Measurements from ENCODE around the gene EML6.

Gene EML6

DNA sequence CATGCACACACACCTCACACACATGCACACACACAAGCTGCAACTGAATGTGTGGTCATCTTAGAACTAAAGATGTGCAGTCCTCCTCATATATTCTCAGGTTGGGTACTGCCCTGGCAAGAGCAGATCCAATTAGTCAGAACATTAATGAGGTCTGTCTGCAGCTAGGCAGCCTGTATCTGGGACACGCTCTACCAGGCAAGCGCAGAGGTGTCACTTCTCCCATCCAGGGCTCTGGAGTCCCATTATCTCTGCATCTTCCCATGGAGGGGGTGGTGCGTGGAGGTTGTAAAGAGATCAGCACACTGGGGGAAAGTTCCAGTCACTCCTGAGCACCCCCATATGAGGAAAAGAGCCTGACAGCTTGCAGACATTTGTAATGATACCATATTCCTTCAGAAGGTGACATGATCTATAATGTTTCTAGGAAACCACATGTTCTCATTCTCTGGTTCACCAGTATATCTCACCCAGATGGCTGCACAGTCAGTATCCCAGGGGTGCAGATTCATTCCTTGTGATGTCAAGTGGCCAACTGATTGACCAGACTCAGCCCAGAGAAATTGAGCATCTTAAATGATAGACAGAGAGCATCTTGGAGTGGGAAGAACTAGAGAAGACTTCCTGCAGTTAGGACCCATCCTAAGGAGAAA, 231.4 kb downstream of the EML6 start:
- Histone ChIP-seq H4K8ac (ENCODE audit: low read depth, low read length) (no peak overlapping the region), H3K56ac (ENCODE audit: low read length) (no peak overlapping the region), H3K23ac (ENCODE audit: low read length) (no peak overlapping the region), H3K4me1 (ENCODE audit: control insufficient read depth, low read depth, low read length) (no peaks in the 10 kb centered on the region), H3K27ac (ENCODE audit: low read depth, low read length) (no peak overlapping the region), H2AK5ac (ENCODE audit: low read length) (no peak overlapping the region), H3K18ac (ENCODE audit: low read length) (no peak overlapping the region), H2BK5ac (ENCODE audit: low read length) (no peak overlapping the region), H3K4me2 (ENCODE audit: low read length) (no peak overlapping the region), H3K4me3 (ENCODE audit: low read length) (no peak overlapping the region), H3K79me1 (ENCODE audit: low read length) (no peaks in the 10 kb centered on the region), H2BK15ac (replicated peaks; ENCODE audit: low read depth) (no peak overlapping the region), H3K27me3 (ENCODE audit: insufficient read depth, low read length, poor library complexity) (no peaks in the 10 kb centered on the region), H4K5ac (ENCODE audit: low read length) (no peak overlapping the region), H3K4ac (ENCODE audit: low read depth, low read length) (no peak overlapping the region), H2BK120ac (ENCODE audit: low read depth, low read length) (no peak overlapping the region), H3K36me3 (ENCODE audit: control insufficient read depth, insufficient read depth, low read length) (no peaks in the 10 kb centered on the region), H3K79me2 (ENCODE audit: control insufficient read depth, insufficient read depth, low read length) (no peaks in the 10 kb centered on the region), H3K9ac (ENCODE audit: low read length) (no peak overlapping the region)
- peak; percentile 26 for DNase-seq
- WGBS (ENCODE audit: extremely low coverage, insufficient coverage, low lambda C conversion rate) = no CpG with 5 or more reads among the region's 3 CpGs

DNA sequence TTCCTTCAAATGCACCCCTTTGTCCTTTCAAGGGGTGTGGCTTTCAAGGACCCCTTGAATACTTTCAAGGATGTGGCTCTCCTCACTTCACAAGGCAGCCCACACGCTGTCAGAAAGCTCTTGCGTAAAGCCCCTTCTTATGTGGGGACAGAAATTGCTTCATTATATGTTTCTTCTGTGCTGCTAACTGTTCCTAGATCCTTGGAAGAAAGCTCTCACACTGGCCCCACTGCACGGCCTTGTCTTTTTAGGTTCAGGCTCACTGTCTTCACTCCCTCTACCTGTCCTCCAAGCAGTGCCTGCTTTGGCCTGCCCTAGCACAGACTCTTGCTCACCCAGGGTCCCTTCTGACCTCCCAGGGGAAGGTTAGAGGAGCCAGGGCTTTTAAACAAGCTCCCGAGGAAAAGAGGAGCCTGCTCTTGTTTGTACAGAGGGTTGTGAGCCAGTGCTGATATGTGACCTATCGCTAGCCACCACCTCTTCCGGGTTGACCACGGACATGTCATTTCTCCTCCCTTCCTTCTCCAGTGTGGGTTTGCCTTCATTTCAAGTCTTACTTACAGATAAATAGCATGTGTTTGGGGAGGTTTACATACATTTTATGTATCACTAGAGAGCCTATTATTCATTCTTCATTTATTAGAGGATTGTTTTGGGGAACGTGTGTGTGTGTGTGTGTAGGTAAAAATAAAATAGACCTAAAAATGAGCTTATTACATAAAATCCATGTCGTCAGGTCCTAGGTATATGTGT, 232.1 kb downstream of the EML6 start:
- H3K4ac ChIP-seq (ENCODE audit: low read depth, low read length) = no peak overlapping the region
- WGBS (ENCODE audit: extremely low coverage, insufficient coverage, low lambda C conversion rate) = no CpG with 5 or more reads among the region's 9 CpGs
- no peak overlapping the region for H4K8ac ChIP-seq (ENCODE audit: low read depth, low read length)
- H3K79me2 ChIP-seq (ENCODE audit: control insufficient read depth, insufficient read depth, low read length) = no peaks in the 10 kb centered on the region
- no peaks in the 10 kb centered on the region for H3K4me1 ChIP-seq (ENCODE audit: control insufficient read depth, low read depth, low read length)
- no peak overlapping the region for H3K9ac ChIP-seq (ENCODE audit: low read length)
- no peak overlapping the region for H3K56ac ChIP-seq (ENCODE audit: low read length)
- no peak for DNase-seq
- no peaks in the 10 kb centered on the region for H3K27me3 ChIP-seq (ENCODE audit: insufficient read depth, low read length, poor library complexity)
- H3K36me3 ChIP-seq (ENCODE audit: control insufficient read depth, insufficient read depth, low read length) = no peaks in the 10 kb centered on the region
- H2BK120ac ChIP-seq (ENCODE audit: low read depth, low read length) = no peak overlapping the region
- H2AK5ac ChIP-seq (ENCODE audit: low read length) = no peak overlapping the region
- no peak overlapping the region for H4K5ac ChIP-seq (ENCODE audit: low read length)
- no peak overlapping the region for H3K4me2 ChIP-seq (ENCODE audit: low read length)
- H2BK15ac ChIP-seq (replicated peaks; ENCODE audit: low read depth) = no peak overlapping the region
- no peak overlapping the region for H3K23ac ChIP-seq (ENCODE audit: low read length)
- no peaks in the 10 kb centered on the region for H3K79me1 ChIP-seq (ENCODE audit: low read length)
- no peak overlapping the region for H3K4me3 ChIP-seq (ENCODE audit: low read length)
- no peak overlapping the region for H3K27ac ChIP-seq (ENCODE audit: low read depth, low read length)
- no peak overlapping the region for H2BK5ac ChIP-seq (ENCODE audit: low read length)
- H3K18ac ChIP-seq (ENCODE audit: low read length) = no peak overlapping the region

DNA sequence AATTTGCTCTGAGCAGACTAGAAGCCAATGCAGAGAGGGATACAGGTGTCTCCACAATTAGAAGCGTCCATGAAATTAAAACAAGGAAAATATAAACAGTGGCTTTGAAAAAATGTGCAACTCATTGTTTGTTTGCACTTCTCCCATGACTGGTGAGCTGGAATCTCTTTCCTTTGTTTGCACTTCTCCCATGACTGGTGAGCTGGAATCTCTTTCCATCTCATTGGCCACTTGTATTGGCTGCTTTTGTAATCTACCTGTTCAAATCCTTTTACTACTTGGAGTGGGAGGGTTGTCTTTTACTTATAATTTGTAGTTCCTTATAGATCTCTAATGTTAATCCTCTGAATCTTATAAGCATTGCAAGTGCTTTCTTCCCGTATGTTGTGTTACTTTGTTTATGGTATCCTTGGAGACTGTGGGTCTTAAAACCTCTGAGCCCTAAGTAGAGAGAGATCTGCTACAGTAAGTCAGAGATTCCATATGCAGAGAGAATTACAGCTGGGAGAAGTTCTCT, 232.7 kb downstream of the EML6 start:
- Histone ChIP-seq H3K79me2 (ENCODE audit: control insufficient read depth, insufficient read depth, low read length) (no peaks in the 10 kb centered on the region), H3K23ac (ENCODE audit: low read length) (no peak overlapping the region), H3K36me3 (ENCODE audit: control insufficient read depth, insufficient read depth, low read length) (no peaks in the 10 kb centered on the region), H3K18ac (ENCODE audit: low read length) (no peak overlapping the region), H3K79me1 (ENCODE audit: low read length) (no peaks in the 10 kb centered on the region), H2BK15ac (replicated peaks; ENCODE audit: low read depth) (no peak overlapping the region), H3K56ac (ENCODE audit: low read length) (no peak overlapping the region), H2BK120ac (ENCODE audit: low read depth, low read length) (no peak overlapping the region), H3K4me1 (ENCODE audit: control insufficient read depth, low read depth, low read length) (no peaks in the 10 kb centered on the region), H3K27ac (ENCODE audit: low read depth, low read length) (no peak overlapping the region), H3K9ac (ENCODE audit: low read length) (no peak overlapping the region), H2BK5ac (ENCODE audit: low read length) (no peak overlapping the region), H4K5ac (ENCODE audit: low read length) (no peak overlapping the region), H3K27me3 (ENCODE audit: insufficient read depth, low read length, poor library complexity) (no peaks in the 10 kb centered on the region), H3K4ac (ENCODE audit: low read depth, low read length) (no peak overlapping the region), H2AK5ac (ENCODE audit: low read length) (no peak overlapping the region), H4K8ac (ENCODE audit: low read depth, low read length) (no peak overlapping the region), H3K4me2 (ENCODE audit: low read length) (no peak overlapping the region), H3K4me3 (ENCODE audit: low read length) (no peak overlapping the region)
- peak; percentile 71 for DNase-seq
- WGBS (ENCODE audit: extremely low coverage, insufficient coverage, low lambda C conversion rate) = no CpG with 5 or more reads among the region's 2 CpGs

DNA sequence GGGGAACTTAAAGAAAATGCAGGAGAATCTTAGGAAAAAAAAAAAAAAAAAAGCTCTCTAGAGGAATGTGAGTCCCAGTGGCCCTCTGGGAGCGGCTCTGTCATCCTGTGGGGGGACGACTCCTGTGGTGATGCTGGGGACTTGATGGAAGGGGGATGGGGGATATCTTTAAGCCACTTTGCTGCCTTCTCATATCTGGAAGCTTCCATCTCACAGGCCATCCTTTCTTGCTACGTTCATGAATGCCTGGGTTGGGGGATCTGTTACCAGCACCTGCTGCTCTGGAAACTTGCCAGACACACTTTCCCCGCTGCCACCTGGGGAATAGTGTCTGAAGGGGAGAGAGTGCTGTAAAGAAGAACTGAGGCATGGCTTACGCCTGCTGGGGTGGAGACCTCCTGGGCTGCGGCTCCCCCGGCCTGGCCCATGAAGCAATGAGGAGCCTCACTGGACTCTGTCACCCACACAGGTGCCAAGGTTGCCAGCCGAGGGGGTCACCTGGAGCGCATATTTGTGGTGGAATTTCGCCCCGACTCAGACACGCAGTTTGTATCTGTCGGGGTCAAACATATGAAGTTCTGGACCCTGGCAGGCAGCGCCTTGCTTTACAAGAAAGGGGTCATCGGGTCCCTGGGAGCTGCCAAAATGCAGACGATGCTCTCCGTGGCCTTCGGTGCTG, 234.0 kb downstream of the EML6 start:
- no peaks in the 10 kb centered on the region for H3K36me3 ChIP-seq (ENCODE audit: control insufficient read depth, insufficient read depth, low read length)
- no peak overlapping the region for H4K5ac ChIP-seq (ENCODE audit: low read length)
- DNase-seq = peak; percentile 84
- no peaks in the 10 kb centered on the region for H3K4me1 ChIP-seq (ENCODE audit: control insufficient read depth, low read depth, low read length)
- H3K4me3 ChIP-seq (ENCODE audit: low read length) = no peak overlapping the region
- H2BK120ac ChIP-seq (ENCODE audit: low read depth, low read length) = no peak overlapping the region
- no peak overlapping the region for H3K56ac ChIP-seq (ENCODE audit: low read length)
- H3K4me2 ChIP-seq (ENCODE audit: low read length) = no peak overlapping the region
- no peaks in the 10 kb centered on the region for H3K79me2 ChIP-seq (ENCODE audit: control insufficient read depth, insufficient read depth, low read length)
- WGBS (ENCODE audit: extremely low coverage, insufficient coverage, low lambda C conversion rate) = no CpG with 5 or more reads among the region's 18 CpGs
- no peak overlapping the region for H3K4ac ChIP-seq (ENCODE audit: low read depth, low read length)
- no peak overlapping the region for H2BK15ac ChIP-seq (replicated peaks; ENCODE audit: low read depth)
- H3K18ac ChIP-seq (ENCODE audit: low read length) = no peak overlapping the region
- no peaks in the 10 kb centered on the region for H3K27me3 ChIP-seq (ENCODE audit: insufficient read depth, low read length, poor library complexity)
- H4K8ac ChIP-seq (ENCODE audit: low read depth, low read length) = no peak overlapping the region
- H3K79me1 ChIP-seq (ENCODE audit: low read length) = no peaks in the 10 kb centered on the region
- H2AK5ac ChIP-seq (ENCODE audit: low read length) = no peak overlapping the region
- no peak overlapping the region for H3K9ac ChIP-seq (ENCODE audit: low read length)
- H3K27ac ChIP-seq (ENCODE audit: low read depth, low read length) = no peak overlapping the region
- H2BK5ac ChIP-seq (ENCODE audit: low read length) = no peak overlapping the region
- no peak overlapping the region for H3K23ac ChIP-seq (ENCODE audit: low read length)

DNA sequence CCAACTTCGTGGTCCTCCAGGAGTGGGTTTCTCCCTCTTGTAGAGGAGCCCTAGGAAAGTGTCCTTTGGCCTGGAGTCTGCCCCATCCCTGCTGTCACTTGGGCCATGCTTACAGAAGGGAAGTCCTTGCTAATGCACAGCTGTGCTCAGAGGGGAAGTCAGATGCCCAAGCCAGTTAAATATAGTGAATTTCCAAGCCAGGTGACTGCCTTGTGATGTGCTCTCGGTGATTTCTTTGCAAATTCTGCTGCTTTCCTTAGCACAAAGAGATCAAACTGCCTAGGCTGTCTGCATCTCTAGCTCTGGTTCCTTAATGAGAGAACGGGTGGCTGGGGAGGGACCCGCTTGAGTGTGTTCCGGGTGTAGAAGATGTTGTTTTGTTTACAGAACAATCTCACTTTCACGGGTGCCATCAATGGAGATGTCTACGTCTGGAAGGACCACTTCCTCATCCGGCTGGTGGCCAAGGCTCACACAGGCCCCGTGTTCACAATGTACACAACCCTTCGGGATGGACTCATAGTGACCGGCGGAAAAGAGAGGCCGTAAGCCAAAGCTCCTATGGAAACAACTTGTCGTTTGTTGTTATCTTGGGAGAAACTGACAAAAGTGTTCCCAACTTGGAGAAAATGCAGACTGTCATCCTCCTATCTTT, 235.4 kb downstream of the EML6 start:
- no peak overlapping the region for H3K27ac ChIP-seq (ENCODE audit: low read depth, low read length)
- no peaks in the 10 kb centered on the region for H3K4me1 ChIP-seq (ENCODE audit: control insufficient read depth, low read depth, low read length)
- H4K8ac ChIP-seq (ENCODE audit: low read depth, low read length) = no peak overlapping the region
- no peak overlapping the region for H3K4me3 ChIP-seq (ENCODE audit: low read length)
- no peak overlapping the region for H3K9ac ChIP-seq (ENCODE audit: low read length)
- H3K18ac ChIP-seq (ENCODE audit: low read length) = no peak overlapping the region
- no peak overlapping the region for H2BK120ac ChIP-seq (ENCODE audit: low read depth, low read length)
- no peak overlapping the region for H2AK5ac ChIP-seq (ENCODE audit: low read length)
- H3K36me3 ChIP-seq (ENCODE audit: control insufficient read depth, insufficient read depth, low read length) = no peaks in the 10 kb centered on the region
- WGBS (ENCODE audit: extremely low coverage, insufficient coverage, low lambda C conversion rate) = no CpG with 5 or more reads among the region's 14 CpGs
- no peak for DNase-seq
- peak overlapping the region; percentile 30 for H3K23ac ChIP-seq (ENCODE audit: low read length)
- no peak overlapping the region for H3K4me2 ChIP-seq (ENCODE audit: low read length)
- H4K5ac ChIP-seq (ENCODE audit: low read length) = no peak overlapping the region
- no peaks in the 10 kb centered on the region for H3K27me3 ChIP-seq (ENCODE audit: insufficient read depth, low read length, poor library complexity)
- H3K79me1 ChIP-seq (ENCODE audit: low read length) = no peaks in the 10 kb centered on the region
- H3K4ac ChIP-seq (ENCODE audit: low read depth, low read length) = no peak overlapping the region
- no peak overlapping the region for H2BK15ac ChIP-seq (replicated peaks; ENCODE audit: low read depth)
- H3K56ac ChIP-seq (ENCODE audit: low read length) = no peak overlapping the region
- H3K79me2 ChIP-seq (ENCODE audit: control insufficient read depth, insufficient read depth, low read length) = no peaks in the 10 kb centered on the region
- no peak overlapping the region for H2BK5ac ChIP-seq (ENCODE audit: low read length)

All from mesendoderm (in vitro differentiated cells).